Limb (tissue), 2 donors: Measurements from ENCODE around the gene RBL2.
"Not testable (repeated sequence)": the region's sequence is repeated elsewhere in the genome, so short reads cannot be mapped to it uniquely, and the experiment has no call there.

ENCODE experiments used
- DNase-seq, 2 donors: peaks; one replicate each; pipeline ENCODE4 v3.0.0-alpha.2; 2016; ENCODE audit errors: extremely low spot score in 2 of 2

Gene RBL2, protein sequence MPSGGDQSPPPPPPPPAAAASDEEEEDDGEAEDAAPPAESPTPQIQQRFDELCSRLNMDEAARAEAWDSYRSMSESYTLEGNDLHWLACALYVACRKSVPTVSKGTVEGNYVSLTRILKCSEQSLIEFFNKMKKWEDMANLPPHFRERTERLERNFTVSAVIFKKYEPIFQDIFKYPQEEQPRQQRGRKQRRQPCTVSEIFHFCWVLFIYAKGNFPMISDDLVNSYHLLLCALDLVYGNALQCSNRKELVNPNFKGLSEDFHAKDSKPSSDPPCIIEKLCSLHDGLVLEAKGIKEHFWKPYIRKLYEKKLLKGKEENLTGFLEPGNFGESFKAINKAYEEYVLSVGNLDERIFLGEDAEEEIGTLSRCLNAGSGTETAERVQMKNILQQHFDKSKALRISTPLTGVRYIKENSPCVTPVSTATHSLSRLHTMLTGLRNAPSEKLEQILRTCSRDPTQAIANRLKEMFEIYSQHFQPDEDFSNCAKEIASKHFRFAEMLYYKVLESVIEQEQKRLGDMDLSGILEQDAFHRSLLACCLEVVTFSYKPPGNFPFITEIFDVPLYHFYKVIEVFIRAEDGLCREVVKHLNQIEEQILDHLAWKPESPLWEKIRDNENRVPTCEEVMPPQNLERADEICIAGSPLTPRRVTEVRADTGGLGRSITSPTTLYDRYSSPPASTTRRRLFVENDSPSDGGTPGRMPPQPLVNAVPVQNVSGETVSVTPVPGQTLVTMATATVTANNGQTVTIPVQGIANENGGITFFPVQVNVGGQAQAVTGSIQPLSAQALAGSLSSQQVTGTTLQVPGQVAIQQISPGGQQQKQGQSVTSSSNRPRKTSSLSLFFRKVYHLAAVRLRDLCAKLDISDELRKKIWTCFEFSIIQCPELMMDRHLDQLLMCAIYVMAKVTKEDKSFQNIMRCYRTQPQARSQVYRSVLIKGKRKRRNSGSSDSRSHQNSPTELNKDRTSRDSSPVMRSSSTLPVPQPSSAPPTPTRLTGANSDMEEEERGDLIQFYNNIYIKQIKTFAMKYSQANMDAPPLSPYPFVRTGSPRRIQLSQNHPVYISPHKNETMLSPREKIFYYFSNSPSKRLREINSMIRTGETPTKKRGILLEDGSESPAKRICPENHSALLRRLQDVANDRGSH

DNA sequence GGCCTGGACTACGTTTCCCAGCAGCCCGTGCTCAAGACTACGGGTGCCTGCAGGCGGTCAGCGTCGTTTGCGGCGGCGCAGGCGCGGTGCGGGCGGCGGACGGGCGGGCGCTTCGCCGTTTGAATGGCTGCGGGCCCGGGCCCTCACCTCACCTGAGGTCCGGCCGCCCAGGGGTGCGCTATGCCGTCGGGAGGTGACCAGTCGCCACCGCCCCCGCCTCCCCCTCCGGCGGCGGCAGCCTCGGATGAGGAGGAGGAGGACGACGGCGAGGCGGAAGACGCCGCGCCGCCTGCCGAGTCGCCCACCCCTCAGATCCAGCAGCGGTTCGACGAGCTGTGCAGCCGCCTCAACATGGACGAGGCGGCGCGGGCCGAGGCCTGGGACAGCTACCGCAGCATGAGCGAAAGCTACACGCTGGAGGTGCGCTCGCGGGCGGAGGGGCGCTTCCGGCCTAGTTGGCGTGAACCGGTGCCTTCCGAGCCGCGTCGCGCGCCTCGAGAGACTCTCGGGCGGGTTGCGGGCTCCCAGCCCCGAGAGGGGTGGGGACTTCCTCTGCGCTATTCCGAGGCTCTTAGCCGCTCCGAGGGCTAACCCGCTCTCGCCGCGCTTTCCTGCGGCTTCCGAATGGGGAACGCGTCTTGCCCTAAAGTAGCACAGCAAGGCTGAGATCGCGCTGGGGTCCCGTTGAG, at the start of gene RBL2:
Gene RBL2, plus strand, starts transcription at position 95 of the 689 bp plus-strand sequence. Its CDS starts 86 bp downstream, at position 181.
- peak; percentile 89 to 92 for DNase-seq

DNA sequence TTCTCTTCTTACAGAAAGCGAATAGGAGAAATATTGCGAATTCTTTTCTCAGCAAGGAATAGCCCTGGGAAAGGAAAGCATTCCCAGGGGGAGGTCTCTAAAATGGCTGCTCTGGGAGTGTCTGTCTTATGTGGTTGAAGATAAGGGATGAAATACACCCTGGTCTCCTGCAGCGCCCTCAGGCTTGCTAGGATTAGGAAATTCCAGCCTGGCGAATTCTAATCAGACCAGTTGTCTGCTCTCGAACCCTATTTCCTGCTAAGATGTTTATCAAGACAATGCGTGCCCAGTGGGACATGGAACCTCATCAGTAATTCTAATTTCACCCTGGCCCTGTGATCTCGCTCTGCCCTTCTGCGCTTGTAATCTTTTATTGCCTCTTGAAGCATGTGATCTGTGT, 49.7 kb upstream of the RBL2 start:
- not testable (repeated sequence) for DNase-seq

DNA sequence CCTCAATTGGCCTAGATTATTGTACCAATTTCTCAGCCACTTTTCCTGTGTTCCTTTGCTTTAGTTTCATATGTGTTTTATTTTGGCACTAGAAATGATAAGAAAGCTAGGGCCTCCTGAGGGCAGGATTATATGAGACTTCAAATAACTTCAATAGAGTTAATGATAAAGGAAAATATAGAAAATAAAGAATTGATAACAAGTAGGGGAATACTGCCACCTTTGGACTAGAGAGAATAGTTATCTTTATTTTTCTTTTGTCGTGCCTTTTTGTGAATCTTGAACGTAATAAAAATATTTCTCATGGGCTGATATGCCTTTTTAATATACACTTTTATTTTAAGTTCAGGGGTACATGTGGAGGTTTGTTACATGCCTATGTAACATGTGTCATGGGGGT, 29.3 kb upstream of the RBL2 start:
- no peak for DNase-seq

DNA sequence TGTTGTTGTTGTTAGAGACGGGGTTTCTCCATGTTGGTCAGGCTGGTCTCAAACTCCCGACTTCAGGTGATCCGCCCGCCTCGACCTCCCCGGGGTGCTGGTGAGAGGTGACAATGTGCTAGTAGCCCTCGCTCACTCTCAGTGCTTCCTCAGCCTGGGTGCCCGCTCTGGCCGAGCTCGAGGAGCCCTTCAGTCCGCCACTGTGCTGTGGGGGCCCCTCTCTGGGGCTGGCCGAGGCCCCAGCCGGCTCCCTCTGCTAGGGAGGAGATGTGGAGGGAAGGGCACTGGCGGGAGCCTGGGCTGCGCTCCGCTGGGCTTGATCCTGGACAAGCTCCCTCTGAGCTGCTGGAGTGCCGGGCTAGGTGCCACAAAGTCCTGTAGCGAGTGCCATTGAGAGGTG, 21.7 kb upstream of the RBL2 start:
- no peak for DNase-seq

DNA sequence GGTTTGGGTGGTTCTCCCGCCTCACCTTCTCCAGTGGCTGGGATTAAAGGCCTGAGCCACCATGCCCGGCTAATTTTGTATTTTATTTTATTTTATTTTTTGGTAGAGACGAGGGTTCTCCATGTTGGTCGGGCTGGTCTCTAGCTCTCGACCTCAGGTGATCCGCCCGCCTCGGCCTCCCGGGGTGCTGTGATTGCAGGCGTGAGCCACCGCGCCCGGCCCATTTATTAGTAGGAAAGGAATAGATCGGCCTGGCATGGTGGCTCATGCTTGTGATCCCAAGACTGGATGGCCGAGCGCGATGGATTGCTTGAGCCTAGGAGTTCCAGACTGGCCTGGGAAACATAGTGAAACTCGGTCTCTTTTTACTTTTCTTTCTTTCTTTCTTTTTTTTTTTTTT, 20.4 kb upstream of the RBL2 start:
- no peak for DNase-seq

DNA sequence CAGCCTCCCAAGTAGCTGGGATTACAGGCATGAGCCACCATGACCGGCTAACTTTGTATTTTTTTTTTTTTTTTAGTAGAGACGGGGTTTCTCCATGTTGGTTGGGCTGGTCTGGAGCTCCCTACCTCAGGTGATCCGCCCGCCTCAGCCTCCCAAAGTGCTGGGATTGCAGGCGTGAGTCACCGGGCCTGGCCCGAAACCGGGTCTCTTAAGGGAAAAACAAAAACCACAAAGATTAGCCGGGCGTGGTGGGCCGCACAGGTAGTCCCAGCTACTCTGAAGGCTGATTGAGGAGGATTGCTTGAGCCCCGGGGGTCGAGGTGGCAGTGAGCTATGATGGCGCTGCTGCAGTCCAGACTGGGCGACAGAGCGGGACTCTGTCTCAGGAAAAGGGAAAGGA, 19.9 kb upstream of the RBL2 start:
- DNase-seq, result no peak

DNA sequence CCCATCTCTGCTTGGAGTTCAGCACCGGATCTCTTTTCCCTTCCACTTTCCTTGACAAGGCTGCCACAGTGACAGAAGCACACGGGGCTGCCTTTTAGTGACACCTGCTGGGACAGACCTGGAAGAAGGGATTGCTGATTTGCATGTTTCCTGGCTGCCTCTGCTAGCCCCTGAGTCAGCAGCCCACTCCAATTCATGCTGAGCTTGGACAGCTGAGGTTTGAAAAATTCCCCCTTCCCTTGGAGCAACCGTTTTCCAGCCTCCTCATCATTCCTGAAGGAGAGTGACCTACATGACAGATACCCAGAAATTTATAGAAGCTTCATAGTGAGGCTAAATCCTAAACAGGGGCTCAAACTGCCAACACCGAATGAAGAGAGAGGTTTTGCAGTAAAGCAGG, 18.8 kb upstream of the RBL2 start:
- DNase-seq, result no peak

DNA sequence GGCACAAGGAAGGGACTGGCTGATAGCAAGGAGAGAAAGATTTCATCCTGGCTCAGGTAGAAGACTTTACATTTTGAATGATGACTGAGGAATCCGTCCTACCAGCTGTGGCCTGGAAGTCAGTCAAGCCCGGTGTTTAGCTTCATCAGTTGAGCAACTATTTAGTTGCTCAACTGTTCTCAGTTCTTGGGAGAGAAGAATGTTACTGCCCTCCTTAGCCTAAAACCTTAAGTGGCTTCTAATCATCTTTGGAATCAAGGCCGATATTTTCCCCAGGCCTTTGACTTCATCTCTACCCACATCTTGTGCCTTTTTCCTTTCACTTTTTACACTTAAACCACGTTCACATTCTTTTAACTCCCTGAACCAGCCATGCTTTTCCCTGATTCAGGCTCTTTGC, 17.3 kb upstream of the RBL2 start:
- DNase-seq, result no peak

DNA sequence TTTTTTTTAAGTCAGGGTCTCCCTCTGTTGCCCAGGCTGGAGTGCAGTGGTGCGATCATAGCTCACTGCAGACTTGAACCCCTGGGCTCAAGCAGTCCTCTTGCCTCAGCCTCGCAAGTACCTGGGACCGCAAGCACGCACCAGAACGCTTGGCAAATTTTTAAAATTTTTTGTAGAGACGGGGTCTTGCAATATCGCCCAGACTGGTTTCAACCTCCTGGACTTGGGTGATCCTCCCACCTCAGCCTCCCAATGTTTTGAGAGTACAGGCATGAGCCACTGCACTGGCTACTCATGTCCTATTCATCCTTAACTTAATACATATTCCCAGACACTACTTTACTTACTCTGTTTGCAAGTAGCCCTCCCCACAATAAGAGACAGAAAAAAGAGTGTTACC, 16.3 kb upstream of the RBL2 start:
- no peak for DNase-seq

DNA sequence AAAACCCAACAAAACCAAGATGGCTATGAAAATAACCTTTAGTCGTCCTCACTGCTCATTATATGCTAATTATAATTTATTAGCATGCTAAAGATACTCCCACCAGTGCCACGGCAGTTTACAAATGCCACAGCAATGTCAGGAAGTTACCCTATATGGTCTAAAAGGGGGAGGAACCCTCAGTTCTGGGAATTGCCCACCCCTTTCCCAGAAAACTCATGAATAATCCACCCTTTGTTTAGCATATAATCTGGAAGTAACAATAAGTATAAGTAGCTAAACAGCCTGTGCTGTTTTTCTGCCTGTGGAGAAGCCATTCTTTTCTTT, 14.9 kb upstream of the RBL2 start:
- DNase-seq, result not testable (repeated sequence)

DNA sequence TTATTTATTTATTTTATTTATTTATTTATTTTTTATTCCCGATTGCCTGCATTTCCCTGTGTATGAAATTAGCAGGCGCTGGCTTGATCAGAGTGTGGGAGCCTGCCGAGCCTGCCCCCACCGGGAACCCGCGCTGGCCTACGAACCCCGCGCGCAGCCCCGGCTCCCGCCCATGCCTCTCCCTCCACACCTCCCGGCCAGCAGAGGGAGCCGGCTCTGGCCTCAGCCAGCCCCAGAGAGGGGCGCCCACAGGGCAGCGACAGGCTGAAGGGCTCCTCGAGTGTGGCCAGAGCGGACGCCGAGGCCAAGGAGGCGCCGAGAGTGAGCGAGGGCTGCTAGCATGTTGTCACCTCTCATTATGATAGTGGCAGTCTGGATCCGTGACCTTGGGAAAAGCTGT, 13.0 kb upstream of the RBL2 start:
- DNase-seq, result no peak

DNA sequence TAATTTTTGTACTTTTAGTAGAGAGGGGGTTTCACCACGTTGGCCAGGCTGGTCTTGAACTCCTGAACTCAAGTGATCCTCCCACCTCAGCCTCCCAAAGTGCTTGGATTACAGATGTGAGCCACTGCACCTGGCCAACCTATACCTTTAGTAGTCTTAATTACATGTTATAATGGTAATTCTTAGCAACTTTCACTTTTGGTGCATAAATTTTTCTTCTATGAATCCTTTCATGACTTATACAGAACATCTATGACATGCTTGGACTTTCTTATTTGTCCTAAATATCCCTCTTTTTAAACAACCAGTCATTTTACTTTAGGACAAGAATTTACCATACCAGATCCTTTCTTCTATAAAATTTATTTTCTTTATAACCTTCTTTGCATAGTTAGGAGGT, 10.3 kb upstream of the RBL2 start:
- DNase-seq, result not testable (repeated sequence)

DNA sequence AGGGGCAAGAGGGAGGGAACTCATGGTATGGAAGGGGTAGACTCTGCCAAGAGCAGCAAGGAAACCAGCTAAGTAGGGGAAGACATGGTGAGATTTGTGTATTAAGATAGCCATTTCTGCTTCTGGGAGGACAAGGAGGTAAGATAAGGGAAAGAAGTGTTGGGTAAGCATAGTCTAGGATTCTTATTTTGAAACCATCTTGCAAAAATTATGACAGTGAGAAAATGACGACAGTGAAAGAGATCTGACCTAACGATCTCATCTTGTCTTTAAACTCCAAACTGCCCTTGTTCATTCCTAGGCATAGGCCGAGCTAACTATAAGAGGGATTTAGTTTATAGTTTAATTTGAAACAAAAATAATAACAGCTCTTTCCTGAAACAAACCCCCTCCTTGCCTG, 5.6 kb upstream of the RBL2 start:
- no peak for DNase-seq

DNA sequence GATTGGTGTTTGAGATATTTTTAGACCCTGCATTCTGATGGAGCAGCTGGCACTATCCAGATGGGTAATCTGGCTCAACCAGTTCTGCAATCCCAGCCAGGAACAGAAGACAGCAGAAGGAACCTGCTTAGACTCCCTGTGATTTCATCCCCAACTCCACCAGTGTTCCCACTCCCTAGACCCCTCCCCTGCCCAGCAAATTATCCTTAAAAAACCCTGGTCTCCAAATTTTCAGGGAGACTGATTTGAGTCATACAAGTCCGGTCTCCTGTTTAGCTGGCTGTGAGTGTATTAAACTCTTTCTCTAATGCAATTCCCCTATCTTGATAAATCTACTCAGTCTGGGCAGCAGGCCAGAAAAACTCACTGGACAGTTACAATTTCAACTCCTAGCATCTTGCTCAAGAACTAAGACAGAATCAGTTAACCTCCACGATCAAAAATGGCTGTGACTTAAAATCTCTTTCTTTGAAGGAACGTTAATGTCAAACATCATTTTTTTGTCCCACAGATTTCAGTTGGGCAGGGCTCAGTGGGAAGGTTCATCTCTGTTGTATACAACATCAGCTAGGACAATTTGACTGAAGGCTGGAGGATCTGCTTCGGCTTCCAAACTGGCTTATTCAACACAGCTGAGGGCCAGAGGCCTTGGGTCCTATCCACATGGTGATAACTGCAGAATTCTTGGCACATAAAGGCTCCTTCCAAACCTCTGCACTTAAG, 4.9 kb upstream of the RBL2 start:
- DNase-seq, result no peak

DNA sequence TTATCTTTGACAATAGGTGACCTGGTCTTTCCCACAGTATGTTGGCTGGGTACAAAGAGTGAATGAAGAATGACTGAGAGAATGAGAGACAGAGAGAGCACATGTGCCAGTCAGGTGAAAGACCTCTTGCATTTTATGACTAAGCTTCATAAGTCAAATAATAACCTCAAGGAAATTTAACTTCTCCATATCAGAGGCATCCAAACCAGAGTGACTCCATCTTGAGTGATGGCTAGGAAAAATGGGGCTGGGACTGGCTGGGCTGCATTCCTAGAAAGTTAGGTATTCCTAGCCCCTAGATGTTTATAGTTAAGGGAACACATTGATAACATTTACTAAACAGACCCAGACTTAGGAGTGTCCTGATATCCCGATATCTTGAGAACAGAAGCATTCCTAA, 3.9 kb upstream of the RBL2 start:
- no peak for DNase-seq

DNA sequence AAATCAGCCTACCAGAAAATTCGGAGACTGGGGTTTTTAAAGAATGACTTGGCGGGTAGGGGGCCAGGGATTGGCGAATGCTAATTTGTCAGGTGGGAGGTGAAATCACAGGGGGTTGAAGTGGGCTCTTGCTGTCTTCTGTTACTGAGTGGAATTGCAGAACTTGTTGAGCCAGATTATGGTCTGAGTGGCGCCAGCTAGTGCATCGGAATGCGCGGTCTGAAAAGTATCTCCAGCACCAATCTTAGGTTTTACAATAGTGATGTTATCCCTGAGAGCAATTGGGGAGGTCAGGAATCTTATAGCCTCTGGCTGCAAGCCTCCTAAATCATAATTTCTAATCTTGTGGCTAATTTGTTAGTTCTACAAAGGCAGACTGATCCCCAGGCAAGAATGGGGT, 762 bp upstream of the RBL2 start:
- DNase-seq, result no peak

DNA sequence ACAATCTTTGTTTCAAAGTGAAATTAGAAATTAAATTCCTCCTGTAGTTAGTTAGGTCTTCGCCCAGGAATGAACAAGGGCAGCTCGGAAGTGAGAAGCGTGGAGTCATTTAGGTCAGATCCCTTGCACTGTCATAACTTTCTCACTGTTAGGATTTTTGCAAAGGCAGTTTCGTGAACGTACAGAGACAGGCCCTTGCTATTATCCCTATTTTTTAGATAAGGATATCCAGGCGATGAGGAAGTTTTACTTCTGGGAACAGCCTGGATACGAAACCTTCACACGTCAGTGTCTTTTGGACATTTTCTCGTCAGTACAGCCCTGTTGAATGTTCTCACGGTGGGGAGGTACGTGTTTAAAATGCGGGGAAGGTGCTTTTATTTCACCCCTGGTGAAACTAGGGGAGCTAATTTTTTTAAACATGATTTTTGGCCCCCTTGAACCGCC, 318 bp upstream of the RBL2 start:
- DNase-seq, result no peak

DNA sequence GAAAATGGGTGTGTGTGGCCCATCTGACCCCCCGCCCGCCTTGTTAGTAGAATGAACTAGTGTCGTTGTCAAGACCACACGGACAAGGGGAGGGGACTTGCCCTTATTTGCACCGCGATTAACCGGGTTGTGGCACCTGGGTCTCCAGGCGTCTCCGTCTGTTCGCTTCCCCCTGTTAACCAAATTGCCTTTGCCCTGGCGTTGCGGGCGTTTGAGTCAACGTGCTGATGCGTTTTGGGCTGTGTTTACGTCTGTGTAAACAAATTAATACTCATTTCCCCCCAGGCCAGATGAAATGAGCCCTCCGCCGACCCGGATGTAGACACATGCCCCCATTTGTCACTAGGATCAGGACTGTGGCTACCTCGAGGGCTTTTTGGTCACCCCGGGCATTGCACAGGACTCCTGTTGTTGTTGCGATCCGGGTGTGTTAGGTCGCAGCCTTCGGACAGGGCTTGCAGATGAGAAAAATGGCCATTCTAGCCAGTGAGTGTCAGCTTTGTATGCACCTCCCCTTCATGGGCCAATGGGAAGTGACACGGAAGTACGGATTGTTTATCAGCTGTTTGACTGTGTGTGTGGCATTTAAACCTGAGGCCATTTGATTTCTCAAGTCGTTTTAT, 906 bp downstream of the RBL2 start:
- peak; percentile 68 to 69 for DNase-seq

DNA sequence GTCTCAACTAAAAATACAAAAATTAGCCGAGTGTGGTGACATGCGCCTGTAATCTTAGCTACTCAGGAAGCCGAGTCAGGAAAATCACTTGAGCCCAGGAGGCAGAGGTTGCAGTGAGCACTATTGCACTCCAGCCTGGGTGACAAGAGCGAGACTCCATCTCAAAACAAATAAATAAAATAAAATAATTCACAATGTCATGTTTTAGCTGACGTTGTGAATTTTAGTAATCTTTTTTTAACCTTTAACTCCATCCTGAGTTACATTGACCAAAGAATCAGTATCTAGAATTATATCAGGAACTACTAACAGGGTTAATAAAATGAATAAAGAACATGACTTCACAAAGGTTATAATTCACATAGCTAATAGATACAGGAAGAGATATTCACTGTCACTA, 5.9 kb downstream of the RBL2 start:
- no peak for DNase-seq

DNA sequence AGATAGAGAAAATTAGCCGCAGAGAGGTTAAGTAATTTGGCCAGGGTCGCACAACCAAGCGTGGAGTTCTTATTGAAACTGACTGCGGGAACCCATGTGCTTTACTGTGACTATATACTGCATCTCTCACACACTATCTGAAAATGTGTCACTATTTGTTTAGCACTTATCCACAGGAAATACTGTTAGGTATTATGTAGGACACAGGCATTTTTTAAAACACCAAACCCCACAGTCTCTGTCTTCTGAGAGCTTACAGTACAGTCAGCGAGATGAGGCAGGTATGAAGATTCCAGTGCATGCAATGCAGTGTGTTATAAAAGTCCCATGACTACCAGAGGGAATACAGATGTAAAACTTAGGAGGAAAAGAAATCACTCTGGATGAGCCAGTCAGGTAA, 11.3 kb downstream of the RBL2 start:
- no peak for DNase-seq

DNA sequence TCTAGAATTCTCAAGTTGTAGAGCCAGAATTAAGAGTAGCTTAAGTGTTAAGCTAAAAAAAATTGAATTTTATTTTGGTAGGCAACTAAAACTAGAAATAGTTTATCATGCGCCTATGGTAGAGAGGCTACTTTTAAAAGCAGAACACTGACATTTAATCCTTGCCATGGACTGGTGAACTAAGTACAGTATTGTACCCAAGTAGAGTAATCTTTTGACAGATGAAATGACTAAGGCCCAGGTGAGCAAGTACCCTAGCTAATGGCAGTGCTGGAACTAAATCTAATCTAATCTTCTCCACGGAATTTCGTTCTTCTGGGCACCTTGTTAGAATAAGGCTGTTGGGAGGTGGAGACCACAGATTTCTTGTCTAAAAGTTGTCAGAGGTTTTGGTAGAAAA, 11.8 kb downstream of the RBL2 start:
- DNase-seq, result no peak
